Stimulated activated CD8-positive, alpha-beta memory T cell treated with anti-CD3 and anti-CD28 coated beads, Interleukin-4, amount 100 ng/mL, for 48 hours (primary cell): ENCODE data around the gene SPATS2.
"Not testable (repeated sequence)": the region's sequence is repeated elsewhere in the genome, so short reads cannot be mapped to it uniquely, and the experiment has no call there.

Experiments
- DNase-seq: peaks from one replicate; pipeline ENCODE4 v3.0.0-alpha.2; 2020

SPATS2 gene

DNA sequence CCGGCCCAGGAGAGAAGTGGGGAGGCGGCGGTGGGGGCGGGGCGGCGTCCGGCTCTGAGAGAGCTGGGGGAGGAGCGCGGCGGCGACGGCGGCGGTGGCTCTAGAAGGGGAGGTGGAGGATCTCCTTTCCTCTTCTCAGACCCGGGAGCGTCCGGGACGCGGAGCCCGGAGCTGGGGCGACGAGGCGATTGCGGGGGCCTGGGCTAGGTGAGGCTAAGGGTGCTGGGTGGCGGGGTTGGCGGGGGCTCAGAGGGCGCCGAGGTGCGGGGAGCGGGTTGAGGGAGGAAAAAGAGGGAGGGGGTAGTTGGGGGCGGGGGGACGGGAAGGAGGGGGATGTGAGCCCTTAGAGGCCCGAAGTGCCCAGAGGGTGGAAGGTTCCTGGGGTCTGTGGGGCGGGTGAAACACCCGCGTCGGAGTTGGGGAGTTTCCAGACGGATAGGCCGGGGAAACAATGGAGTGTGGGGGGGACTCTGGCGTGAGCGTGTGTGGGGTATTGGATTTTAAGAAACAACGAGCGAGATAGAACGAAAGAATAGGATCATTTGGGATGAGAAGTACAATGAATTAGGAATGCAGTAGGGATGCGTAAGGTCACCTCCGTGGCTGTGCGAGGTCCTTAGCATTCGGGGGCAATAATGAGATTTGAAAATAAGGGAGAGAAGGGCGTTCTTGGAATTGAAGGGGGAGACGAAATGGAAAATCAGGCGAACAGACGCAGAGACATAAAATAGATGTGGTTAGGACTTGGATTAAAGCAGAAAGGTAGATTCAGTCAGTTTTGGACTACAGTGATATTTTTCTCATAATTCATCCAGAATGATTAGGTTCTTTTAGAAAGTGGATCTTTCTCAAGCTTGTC lies at the start of gene SPATS2:
Gene SPATS2 (plus strand): TSS at position 82 of the 859 bp plus-strand sequence. CDS start 93,551 bp downstream, outside the sequence.
- peak; percentile 94 for DNase-seq

GRCh38 chr12:49320411-49321103 lies 46.7 kb upstream of the SPATS2 start:
- not testable (repeated sequence) for DNase-seq

- DNase-seq = no peak
These were observed 44.9 kb upstream of the SPATS2 start for GRCh38 chr12:49322367-49322707.

DNA sequence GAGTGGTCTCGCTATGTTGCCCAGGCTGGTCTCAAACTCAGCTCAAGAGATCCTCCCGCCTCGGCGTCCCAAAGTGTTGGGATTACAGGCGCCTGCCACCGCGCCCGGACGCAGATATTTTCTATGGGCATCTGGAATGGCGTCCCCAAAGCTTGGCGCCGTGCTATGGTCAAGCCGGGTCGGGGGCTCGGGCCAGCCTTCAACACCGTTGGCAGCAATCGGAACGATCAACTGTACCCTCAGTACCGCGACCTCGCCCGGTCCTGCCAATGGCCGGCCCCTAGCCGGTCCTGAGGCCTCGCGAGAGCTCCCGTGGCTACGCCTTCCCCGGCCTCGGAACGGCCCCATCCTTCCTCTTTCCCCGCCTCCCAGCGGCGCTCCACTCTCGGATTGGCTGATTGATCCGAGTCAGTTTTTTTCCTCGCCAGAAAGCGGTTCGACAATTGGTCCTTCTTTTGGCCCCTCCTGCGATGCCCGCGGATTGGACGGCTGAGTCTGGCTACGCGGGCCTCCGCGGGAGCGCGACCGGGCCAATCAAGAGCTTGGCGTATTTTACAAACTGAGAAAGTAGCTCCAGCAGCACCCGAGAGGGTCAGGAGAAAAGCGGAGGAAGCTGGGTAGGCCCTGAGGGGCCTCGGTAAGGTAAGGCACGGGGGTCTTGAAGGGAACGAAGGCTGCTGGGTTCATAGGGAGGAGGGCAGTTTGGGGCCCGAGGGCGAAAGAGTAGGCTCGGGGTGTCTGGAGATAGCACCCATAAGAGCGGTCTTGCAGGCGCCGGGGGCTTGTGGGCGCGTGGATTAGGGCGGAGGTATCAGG lies 44.3 kb upstream of the SPATS2 start, which contains the start of gene TROAP:
Gene TROAP (plus strand): TSS at position 548 of the 816 bp plus-strand sequence. CDS start 354 bp downstream, outside the sequence.
- peak; percentile 97 for DNase-seq

- DNase-seq = no peak
These were observed 43.7 kb upstream of the SPATS2 start for GRCh38 chr12:49323524-49324097.

DNA sequence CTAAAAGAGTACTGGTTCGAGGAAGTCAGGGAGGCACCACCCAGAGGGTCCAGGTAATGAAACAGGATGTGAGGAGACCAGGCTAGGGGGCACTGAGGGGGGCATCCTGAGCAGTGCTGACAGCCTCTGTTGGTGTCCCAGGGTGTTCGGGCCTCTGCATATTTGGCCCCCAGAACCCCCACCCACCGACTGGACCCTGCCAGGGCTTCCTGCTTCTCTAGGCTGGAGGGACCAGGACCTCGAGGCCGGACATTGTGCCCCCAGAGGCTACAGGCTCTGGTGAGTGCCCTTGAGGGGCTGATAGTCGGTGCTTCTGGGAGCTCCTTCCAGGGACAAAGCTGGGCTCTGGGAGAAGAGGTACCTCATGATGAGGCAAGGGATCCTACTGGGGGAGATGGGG lies 41.7 kb upstream of the SPATS2 start:
- DNase-seq = no peak

- no peak for DNase-seq
These were observed 39.9 kb upstream of the SPATS2 start for GRCh38 chr12:49327368-49327767.

GRCh38 chr12:49327887-49328286 lies 39.4 kb upstream of the SPATS2 start:
- DNase-seq = no peak

- DNase-seq = no peak
These were observed 38.4 kb upstream of the SPATS2 start for GRCh38 chr12:49328816-49329215.

DNA sequence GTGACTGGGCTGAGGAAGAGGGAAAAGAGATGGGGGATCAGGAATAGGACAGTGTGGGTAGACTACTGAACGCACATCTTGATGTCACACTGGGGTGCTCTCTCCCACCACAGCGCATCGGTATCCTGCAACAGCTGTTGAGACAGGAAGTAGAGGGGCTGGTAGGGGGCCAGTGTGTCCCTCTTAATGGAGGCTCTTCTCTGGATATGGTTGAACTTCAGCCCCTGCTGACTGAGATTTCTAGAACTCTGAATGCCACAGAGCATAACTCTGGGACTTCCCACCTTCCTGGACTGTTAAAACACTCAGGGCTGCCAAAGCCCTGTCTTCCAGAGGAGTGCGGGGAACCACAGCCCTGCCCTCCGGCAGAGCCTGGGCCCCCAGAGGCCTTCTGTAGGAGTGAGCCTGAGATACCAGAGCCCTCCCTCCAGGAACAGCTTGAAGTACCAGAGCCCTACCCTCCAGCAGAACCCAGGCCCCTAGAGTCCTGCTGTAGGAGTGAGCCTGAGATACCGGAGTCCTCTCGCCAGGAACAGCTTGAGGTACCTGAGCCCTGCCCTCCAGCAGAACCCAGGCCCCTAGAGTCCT lies 37.1 kb upstream of the SPATS2 start:
- peak; percentile 11 for DNase-seq

DNA sequence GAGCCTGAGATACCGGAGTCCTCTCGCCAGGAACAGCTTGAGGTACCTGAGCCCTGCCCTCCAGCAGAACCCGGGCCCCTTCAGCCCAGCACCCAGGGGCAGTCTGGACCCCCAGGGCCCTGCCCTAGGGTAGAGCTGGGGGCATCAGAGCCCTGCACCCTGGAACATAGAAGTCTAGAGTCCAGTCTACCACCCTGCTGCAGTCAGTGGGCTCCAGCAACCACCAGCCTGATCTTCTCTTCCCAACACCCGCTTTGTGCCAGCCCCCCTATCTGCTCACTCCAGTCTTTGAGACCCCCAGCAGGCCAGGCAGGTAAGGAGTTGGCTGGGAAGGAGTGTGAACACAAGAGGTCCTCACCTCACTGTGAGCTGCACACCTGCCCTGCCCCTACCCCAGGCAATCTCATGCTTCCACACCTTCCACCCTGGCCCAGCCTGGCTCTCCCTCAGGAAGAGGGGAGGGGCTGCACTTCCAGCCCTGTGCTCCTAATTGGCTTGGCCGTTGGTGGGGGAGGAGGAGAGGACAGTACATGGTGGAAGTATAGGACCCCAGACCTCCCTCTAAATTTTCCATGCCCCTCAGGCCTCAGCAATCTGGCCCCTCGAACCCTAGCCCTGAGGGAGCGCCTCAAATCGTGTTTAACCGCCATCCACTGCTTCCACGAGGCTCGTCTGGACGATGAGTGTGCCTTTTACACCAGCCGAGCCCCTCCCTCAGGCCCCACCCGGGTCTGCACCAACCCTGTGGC lies 36.5 kb upstream of the SPATS2 start:
- peak; percentile 17 for DNase-seq

- DNase-seq = peak; percentile 29
These were observed 35.7 kb upstream of the SPATS2 start for GRCh38 chr12:49331380-49332222.

DNA sequence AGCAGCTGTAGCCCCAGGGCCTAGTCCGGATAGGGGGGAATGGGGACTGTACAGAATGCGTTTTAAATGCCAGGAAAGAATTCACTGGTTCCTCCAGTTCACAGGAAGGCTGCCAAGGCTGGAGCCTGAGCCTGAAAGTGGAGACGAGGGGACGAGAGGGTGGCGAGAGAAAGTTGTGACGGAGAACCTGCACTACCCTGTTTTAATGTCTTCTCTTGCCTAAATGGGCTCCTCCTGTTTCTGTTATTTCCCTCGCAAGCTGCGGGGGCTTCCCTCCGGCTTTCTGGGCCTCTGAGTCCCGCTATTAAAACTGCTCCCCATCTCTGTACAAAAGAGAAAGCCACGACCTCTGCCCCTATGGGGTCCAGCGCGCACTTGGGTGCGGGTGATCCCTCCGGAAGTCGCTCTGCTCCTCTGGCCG lies 34.8 kb upstream of the SPATS2 start:
- peak; percentile 22 for DNase-seq

GRCh38 chr12:49332891-49333371 lies 34.3 kb upstream of the SPATS2 start:
- peak; percentile 31 for DNase-seq

DNA sequence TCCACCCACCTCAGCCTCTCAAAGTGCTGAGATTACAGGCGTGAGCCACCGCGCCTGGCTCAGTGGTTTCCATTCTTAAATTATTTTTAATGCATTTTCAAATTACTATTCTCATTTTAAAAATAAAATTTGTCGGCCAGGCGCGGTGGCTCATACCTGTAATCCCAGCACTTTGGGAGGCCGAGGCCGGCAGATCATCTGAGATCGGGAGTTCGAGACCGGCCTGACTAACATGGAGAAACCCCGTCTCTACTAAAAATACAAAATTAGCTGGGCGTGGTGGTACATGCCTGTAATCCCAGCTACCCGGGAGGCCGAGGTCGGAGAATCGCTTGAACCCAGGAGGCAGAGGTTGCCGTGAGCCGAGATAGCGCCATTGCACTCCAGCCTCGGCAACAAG lies 33.5 kb upstream of the SPATS2 start:
- not testable (repeated sequence) for DNase-seq

DNA sequence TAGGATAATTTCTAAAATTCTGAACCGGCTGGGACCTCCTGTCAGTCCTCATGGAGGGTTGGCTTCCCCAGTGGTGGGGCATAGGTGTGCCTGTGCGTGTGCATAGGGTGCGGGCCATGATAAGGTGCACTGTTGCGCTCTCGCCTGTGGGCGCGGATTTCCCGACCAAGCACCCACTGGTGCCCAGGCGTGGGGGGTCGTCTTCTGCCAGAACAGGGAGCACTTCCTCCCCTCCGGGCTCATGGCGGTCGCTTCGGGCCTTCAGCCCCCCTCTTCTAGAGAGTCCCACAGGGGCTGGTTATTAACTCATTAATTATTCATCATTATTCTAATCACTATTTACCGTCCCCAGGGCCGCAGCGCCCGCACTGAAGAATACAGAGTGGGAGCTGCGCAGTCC lies 33.0 kb upstream of the SPATS2 start:
- no peak for DNase-seq

DNA sequence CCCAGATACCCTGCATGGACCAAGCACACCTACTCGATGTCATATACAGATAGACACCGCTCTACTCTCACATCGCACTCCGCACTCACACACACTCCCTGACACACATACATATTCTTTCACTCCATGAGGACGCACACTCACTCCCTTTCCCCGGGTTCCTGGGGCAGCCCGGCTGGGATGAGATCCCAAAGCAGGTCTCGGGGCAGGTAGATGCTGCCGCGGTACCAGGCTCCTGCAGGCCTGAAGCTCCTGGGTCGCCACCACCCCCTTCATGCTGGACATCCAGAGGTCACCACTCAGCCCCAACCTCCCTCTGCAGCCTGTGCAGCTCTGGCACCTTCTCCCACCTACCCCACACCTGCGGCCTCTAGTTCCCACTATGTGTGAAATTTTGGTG lies 32.6 kb upstream of the SPATS2 start:
- DNase-seq = no peak

- no peak for DNase-seq
These were observed 31.9 kb upstream of the SPATS2 start for GRCh38 chr12:49335118-49335954.

DNA sequence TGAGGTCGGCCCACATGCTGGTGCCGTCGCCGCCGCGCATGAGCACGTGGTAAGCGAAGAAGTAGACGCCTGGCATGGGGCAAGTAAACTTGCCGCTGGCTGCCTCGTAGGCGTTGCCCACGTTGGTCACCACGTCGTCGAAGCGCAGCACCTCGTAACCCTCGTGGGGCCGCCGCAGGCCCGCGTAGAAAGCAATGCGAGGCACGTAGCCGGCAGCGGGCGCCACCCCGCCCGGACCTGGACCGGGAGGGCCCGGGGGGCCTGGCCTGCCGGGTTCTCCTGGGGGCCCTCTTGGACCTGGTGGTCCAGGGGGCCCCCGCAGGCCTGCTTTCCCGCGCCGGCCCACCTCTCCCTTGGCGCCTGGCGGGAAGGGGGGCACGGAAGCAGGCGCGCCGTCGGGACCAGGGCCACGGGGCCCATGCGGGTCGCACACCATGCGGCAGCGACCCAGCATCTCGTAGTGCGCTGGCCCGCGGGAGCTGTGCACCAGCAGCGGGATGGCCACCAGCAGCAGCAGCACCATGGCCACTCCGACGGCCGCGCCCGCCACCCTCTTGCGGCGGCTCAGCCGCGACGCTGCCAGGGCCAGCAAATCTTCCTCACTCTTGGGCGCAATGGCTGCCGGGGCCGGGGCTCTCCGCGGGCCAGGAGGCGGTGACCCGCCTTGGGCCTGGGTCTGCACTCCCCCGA lies 31.2 kb upstream of the SPATS2 start:
- no peak for DNase-seq
